ENCODE data around the gene PGS1. TPM values are rescaled to one million over a fixed set of nuclear protein-coding genes. Genes with fewer than 3 reads are reported as not detected.

PGS1 gene
- polyA plus RNA-seq, 3 donors from 2014 or later = 17.0 to 27.5 (median 27.2) TPM

DNA sequence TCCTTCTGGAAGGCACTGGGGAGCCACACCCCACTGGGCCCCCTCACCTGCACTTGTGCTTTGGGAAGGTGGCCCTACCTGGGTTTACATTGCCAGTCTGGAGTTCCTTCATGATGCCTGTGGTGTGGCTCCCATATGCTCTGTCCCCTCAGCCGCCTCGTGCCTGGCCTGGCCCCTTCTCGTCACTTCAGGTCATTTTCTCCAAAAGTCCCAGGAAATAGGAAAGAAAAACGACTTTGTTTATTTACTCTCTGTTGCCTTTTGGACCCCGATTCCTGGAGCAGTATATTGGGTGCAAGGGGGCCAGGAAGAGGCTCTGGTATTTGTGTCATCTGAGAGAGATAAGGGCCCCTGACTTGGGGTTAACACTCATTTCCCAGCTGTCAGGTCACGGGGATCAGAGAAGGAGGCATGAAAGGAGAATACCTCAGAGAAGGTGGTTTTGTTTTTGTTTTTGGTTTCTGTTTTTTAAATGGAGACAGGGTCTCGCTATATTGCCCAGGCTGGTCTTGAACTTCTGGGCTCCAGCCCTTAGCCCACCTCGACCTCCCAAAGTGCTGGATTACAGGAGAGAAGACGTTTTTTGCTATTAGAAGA, 23.3 kb upstream of the PGS1 start:
- peaks cover 34 to 41% of the 10 kb centered on the region in 2 donors for H3K4me1 Mint-ChIP-seq
- no peaks in the 10 kb centered on the region for H3K9me3 Mint-ChIP-seq
- peaks cover 3 to 14% (median 11%) of the 10 kb centered on the region in 3 donors for H3K27me3 Mint-ChIP-seq (ENCODE audit: low read depth in 3 of 3)
- peak overlapping the region; percentile 86 to 98 (median 90) for H3K27ac Mint-ChIP-seq
- peak in 2 of 3 donors; percentile 40 to 48 for DNase-seq
- no peaks in the 10 kb centered on the region for H3K36me3 Mint-ChIP-seq
- peak overlapping the region; percentile 54 to 76 (median 63) for H3K4me3 Mint-ChIP-seq

- Mint-ChIP-seq H3K36me3 (no peaks in the 10 kb centered on the region), H3K27me3 (ENCODE audit: low read depth in 3 of 3) (peaks cover 3 to 12% (median 11%) of the 10 kb centered on the region in 3 donors), H3K4me1 (peaks cover 34 to 39% of the 10 kb centered on the region in 2 donors), H3K9me3 (no peaks in the 10 kb centered on the region), H3K4me3 (peak overlapping the region; percentile 57 to 76 (median 63)), H3K27ac (peak overlapping the region; percentile 86 to 98 (median 90))
- DNase-seq = no peak
These were observed 22.7 kb upstream of the PGS1 start for GRCh38 chr17:78355701-78356100.

GRCh38 chr17:78356101-78356713, 22.2 kb upstream of the PGS1 start:
- H3K27ac Mint-ChIP-seq = peak overlapping the region; percentile 86 to 98 (median 90)
- H3K4me3 Mint-ChIP-seq = peak overlapping the region; percentile 50 to 76 (median 63)
- H3K9me3 Mint-ChIP-seq = no peaks in the 10 kb centered on the region
- DNase-seq = peak; percentile 82 to 86 (median 82)
- peaks cover 3 to 12% (median 11%) of the 10 kb centered on the region in 3 donors for H3K27me3 Mint-ChIP-seq (ENCODE audit: low read depth in 3 of 3)
- H3K4me1 Mint-ChIP-seq = peaks cover 34 to 44% of the 10 kb centered on the region in 2 donors
- no peaks in the 10 kb centered on the region for H3K36me3 Mint-ChIP-seq

DNA sequence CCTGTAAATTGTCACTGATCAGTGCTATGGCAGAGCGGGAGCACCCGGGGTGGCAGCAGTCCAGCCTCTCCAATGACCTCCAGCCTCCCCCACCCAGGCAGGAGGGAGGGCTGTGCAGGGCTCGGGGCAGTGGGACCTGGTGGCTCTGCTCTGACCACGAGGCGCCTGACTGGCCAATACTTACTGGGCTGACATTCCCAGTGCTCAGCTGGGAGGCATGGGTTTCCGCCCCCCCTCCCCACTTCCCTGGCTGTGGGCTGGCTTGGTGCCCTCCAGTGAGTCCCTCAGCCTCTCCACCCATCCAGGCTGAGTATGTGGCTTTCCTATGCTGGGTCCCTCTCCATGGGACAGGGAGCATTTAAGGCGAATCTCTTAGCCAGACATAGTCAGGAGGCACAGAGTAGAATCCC, 21.3 kb upstream of the PGS1 start:
- H3K4me3 Mint-ChIP-seq = peak overlapping the region; percentile 41 to 66 (median 46)
- H3K27ac Mint-ChIP-seq = peak overlapping the region in 5 of 6 donors; percentile 74 to 89 (median 85)
- H3K27me3 Mint-ChIP-seq (ENCODE audit: low read depth in 3 of 3) = peaks cover 3 to 14% (median 11%) of the 10 kb centered on the region in 3 donors
- H3K4me1 Mint-ChIP-seq = peaks cover 33 to 45% of the 10 kb centered on the region in 2 donors
- H3K9me3 Mint-ChIP-seq = no peaks in the 10 kb centered on the region
- no peak for DNase-seq
- no peaks in the 10 kb centered on the region for H3K36me3 Mint-ChIP-seq

DNA sequence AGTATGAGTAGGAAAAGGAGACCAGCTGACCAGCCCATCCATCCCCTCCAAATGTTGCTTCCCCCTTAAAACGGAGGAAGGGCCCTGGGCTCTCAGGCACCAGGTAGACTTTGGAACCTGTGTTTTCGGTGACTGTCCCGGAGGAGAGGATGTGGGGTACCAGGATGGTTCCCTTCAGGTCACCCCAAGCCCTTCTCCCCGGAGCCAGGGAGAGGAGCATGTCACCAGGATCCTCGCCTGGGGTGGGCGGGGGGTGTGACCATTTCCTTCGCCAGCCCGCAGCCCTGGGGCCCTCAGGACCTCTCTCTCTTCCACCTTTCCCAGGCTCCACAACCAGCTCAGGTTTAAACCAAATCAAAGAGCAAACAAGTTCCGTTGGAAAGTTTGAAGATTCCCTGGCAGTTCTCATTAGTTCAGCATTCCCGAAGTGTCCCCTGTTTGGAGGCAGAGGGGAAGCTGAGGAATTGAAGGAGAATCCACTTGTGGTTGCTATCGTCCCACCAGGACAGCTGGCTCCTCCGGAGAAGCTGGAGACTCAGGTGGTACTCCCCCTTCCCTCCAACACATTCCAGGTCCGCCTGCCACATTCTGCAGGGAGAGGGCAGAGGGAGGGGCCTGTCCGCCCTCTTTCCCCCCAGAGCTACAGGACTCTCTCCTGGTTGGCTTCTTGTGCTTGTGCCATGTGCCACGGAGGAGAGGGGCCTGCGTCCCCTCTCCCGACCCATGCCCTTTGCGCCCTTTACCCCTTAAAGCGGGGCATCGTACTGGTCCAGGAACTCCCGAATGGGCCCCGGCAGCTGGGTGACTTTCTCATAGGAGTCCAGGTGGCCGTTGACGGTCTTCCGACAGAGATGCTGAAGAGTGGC, 20.5 kb upstream of the PGS1 start:
- peaks cover 29 to 41% of the 10 kb centered on the region in 2 donors for H3K4me1 Mint-ChIP-seq
- H3K36me3 Mint-ChIP-seq = no peaks in the 10 kb centered on the region
- H3K27me3 Mint-ChIP-seq (ENCODE audit: low read depth in 3 of 3) = peaks cover 4 to 14% (median 8%) of the 10 kb centered on the region in 3 donors
- H3K9me3 Mint-ChIP-seq = no peaks in the 10 kb centered on the region
- H3K27ac Mint-ChIP-seq = peak overlapping the region in 5 of 6 donors; percentile 36 to 86 (median 64)
- DNase-seq = no peak
- peak overlapping the region; percentile 44 to 66 (median 59) for H3K4me3 Mint-ChIP-seq

DNA sequence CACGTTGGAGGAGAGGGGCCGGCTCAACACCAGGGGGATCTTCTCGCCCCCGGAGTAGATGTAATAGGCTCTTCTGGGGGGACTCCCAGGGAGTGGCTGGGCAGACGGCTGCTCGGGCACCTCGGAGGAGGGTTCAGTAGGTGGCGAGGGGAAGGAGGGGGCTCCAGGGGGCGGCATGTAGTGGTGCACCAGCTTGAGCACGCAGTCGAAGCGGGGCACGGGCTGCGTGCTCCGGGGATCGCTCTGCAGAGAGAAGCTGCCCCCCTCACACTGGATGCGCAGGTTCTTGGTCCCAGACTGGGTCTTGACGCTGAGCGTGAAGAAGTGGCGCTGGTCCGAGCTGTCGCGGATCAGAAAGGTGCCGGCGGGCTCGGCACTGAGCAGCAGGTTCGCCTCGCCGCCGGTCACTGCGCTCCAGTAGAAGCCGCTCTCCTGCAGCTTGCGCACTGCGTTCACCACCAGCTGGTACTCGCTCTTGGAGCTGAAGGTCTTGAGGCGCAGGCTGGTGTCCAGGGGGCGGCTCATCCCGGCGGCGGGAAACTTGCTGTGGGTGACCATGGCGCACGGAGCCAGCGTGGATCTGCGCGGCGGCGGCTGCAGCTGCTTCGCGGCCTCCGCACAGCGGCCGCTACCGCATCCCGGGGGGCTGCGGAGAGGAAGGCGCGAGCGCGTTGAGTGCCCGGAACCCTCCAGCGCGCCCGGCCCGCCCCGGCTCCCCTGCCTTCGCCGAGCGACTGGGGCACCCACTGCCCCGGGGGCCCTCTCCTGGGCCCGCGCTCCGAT, 19.7 kb upstream of the PGS1 start:
- DNase-seq = no peak
- Mint-ChIP-seq H3K36me3 (no peaks in the 10 kb centered on the region), H3K27ac (peak overlapping the region in 1 of 6 donors; percentile 77), H3K9me3 (no peaks in the 10 kb centered on the region), H3K4me3 (peak overlapping the region; percentile 33 to 61 (median 53)), H3K4me1 (peaks cover 29 to 37% of the 10 kb centered on the region in 2 donors), H3K27me3 (ENCODE audit: low read depth in 3 of 3) (peaks cover 5 to 11% (median 8%) of the 10 kb centered on the region in 3 donors)

DNA sequence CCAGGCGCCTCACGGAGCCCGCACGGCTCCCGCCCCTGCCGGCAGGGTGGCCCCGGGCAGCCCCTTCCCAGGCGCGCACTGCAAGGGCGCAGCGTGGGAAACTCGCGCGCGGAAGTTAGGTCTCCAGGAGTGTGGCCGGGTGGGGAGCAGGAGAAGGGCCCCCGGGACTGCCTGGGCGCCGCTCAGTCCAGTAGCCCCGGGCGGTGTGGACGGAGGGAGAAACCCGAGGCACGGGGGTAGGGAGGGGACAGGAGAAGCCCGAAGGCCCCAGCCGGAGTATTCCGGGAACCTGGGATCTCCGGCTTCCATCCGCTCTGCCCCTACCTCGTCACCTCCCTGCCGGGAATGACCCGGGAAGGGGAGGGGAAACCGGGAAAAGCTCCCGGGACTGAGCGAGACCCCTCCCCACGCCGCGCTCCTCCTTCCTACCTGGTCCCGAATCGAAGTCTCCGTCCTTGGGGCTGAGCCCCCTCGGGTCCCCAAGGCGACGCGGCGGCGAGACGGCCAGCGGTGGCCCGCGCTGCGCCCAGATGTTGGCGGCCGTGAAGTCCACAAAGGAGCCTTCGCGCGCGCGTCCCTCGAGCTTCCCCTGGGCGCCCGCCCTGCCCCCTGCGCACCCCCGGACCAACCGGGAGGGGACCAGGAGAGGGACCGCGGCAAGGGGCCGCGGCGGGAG, 19.0 kb upstream of the PGS1 start:
- H3K4me1 Mint-ChIP-seq = peaks cover 33 to 37% of the 10 kb centered on the region in 2 donors
- H3K4me3 Mint-ChIP-seq = peak overlapping the region; percentile 57 to 79 (median 60)
- no peak for DNase-seq
- no peak overlapping the region for H3K27ac Mint-ChIP-seq
- H3K27me3 Mint-ChIP-seq (ENCODE audit: low read depth in 3 of 3) = peaks cover 5 to 12% (median 8%) of the 10 kb centered on the region in 3 donors
- no peaks in the 10 kb centered on the region for H3K36me3 Mint-ChIP-seq
- no peaks in the 10 kb centered on the region for H3K9me3 Mint-ChIP-seq

DNA sequence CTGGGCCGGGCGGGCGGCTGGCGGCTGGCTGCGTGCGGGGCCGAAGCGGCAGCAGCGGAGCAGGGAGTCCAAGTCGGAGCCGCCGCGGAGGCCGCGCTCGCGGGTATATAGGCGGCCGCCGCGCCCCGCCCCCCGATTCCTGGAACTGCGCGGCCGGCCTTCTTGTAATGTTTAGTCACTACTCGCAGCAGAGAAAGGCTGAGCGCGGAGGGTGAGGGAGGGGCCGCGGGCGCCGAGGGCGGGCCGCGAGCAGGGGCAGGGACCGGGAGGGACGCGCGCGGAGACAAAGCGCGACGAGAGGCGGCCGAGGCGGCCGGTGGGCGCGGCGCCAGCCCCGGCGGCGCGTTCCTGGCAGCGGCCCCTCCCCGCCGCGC, 18.5 kb upstream of the PGS1 start, which contains the start of gene SOCS3:
TSS of gene SOCS3 (minus strand) at position 81 of the 374 bp plus-strand sequence. CDS start 982 bp downstream, outside the sequence.
- Mint-ChIP-seq H3K36me3 (no peaks in the 10 kb centered on the region), H3K4me1 (peaks cover 36 to 38% of the 10 kb centered on the region in 2 donors), H3K9me3 (no peaks in the 10 kb centered on the region), H3K27ac (peak within 1 kb of the TSS in 4 of 6 donors; percentile 76 to 88 (median 80)), H3K27me3 (ENCODE audit: low read depth in 3 of 3) (peaks cover 5 to 12% (median 11%) of the 10 kb centered on the region in 3 donors), H3K4me3 (peak within 1 kb of the TSS; percentile 82 to 90 (median 84))
- DNase-seq = peak; percentile 86 to 90 (median 87)

DNA sequence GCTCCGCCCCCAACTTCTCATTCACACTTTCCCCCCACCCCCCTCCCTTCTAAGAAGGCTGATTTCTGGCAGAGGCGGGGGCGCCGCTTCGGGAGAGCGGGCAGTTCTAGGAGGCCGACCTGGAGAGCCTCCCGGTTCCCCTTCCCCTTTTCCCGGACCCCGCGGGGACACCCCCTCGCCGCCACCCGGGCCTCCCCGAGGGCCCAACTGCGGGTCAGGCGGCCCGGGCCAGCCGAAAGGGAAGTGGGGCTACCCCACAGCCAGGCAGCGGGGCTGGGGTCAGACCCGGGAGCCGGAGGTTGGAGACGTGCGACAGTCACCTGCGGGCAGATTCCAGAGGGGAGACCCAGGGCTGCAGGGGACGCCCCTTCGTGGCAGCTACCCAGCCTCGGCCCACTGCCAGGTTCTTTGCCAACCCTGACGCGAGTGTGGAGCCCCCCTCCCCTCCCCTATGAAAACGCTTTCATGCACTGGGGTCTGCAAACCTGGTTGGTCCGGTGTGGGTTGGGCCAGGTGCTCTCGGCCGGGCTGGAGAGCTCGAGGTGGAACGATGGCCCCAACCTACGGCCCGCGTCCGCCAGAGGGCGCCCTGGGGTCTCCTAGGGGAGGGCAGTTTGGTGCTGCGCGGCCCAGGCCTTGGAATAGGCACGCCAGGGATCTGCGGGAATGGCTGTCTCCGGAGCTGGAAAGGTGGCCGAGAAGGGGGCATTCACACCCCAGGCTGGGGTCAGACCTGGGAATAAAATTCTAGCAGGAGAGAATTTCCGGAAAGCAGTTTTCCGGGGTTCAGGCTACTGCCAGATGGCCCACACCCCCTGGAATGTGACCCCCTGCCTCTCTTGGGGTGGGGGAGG, 17.9 kb upstream of the PGS1 start:
- peak; percentile 81 to 84 (median 82) for DNase-seq
- peaks cover 32 to 34% of the 10 kb centered on the region in 2 donors for H3K4me1 Mint-ChIP-seq
- H3K4me3 Mint-ChIP-seq = peak overlapping the region; percentile 82 to 90 (median 84)
- H3K36me3 Mint-ChIP-seq = no peaks in the 10 kb centered on the region
- H3K27me3 Mint-ChIP-seq (ENCODE audit: low read depth in 3 of 3) = peaks cover 4 to 11% (median 8%) of the 10 kb centered on the region in 3 donors
- peak overlapping the region in 4 of 6 donors; percentile 76 to 88 (median 80) for H3K27ac Mint-ChIP-seq
- no peaks in the 10 kb centered on the region for H3K9me3 Mint-ChIP-seq

- no peak for DNase-seq
- Mint-ChIP-seq H3K4me3 (peak overlapping the region in 4 of 5 donors; percentile 11 to 73 (median 54)), H3K27me3 (ENCODE audit: low read depth in 3 of 3) (peaks cover 4 to 5% (median 5%) of the 10 kb centered on the region in 3 donors)
These were observed 17.2 kb upstream of the PGS1 start for GRCh38 chr17:78361225-78361701.

DNA sequence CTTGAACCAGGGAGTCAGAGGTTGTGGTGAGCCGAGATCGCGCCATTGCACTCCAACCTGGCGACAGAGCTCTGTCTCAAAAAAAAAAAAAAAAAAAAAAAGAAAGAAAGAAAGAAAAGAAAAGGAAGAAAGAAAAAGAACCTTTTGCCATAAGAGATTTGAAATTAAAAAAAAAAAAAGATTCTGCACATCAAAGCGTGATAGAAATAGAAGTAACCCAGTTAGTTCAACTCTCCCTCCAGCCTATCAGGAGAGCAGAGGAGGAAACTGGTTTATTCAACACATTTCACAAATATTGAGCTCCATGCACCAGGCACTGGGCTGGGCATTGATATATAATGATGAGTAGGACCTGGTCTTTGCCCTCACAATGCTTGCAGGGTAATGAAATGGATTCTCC, 16.2 kb upstream of the PGS1 start:
- H3K4me1 Mint-ChIP-seq = peaks cover 15 to 20% of the 10 kb centered on the region in 2 donors
- no peak overlapping the region for H3K4me3 Mint-ChIP-seq
- no peaks in the 10 kb centered on the region for H3K36me3 Mint-ChIP-seq
- H3K9me3 Mint-ChIP-seq = no peaks in the 10 kb centered on the region
- peaks cover 3 to 6% (median 3%) of the 10 kb centered on the region in 3 donors for H3K27me3 Mint-ChIP-seq (ENCODE audit: low read depth in 3 of 3)
- H3K27ac Mint-ChIP-seq = no peak overlapping the region
- no peak for DNase-seq

More at GRCh38 chr17:78361225-78361701, 17.2 kb upstream of the PGS1 start:
- Mint-ChIP-seq H3K9me3 (no peaks in the 10 kb centered on the region), H3K27ac (peak overlapping the region in 3 of 6 donors; percentile 35 to 88 (median 76)), H3K4me1 (peaks cover 25 to 27% of the 10 kb centered on the region in 2 donors), H3K36me3 (no peaks in the 10 kb centered on the region)
